Neutrophil (primary cell): ENCODE data around the gene UBE2H.
"Not testable (repeated sequence)": the region's sequence is repeated elsewhere in the genome, so short reads cannot be mapped to it uniquely, and the experiment has no call there.

ENCODE experiments used
- H3K27ac ChIP-seq: fragments of 200-600 bp; sonication (generic); 2 replicates; pipeline ENCODE4 v1.5.1; 2016; ENCODE audit warnings: mild to moderate bottlenecking, moderate library complexity
- H3K27me3 ChIP-seq: fragments of 200-600 bp; sonication (generic); 2 replicates; pipeline ENCODE4 v1.6.0; 2016; ENCODE audit warnings: mild to moderate bottlenecking
- H3K36me3 ChIP-seq: fragments of 200-600 bp; sonication (generic); 2 replicates; pipeline ENCODE4 v1.5.1; 2017
- H3K4me1 ChIP-seq, 2 experiments: fragments of 200-600 bp in 1 of 2; sonication (generic) in 1 of 2; 1 replicate in 1 of 2; 2 replicates in 1 of 2; pipeline versions ENCODE4 v1.5.1 to v1.6.1; 2013 to 2016; ENCODE audit warnings: low read depth in 1 of 2, low read length in 1 of 2, mild to moderate bottlenecking in 1 of 2, moderate library complexity in 1 of 2; ENCODE audit not compliant: control insufficient read depth in 1 of 2, insufficient read depth in 1 of 2
- H3K4me3 ChIP-seq, 2 experiments: fragments of 200-600 bp in 1 of 2; sonication (generic) in 1 of 2; 1 replicate in 1 of 2; 2 replicates in 1 of 2; pipeline ENCODE4 v1.5.1; 2013 to 2016; ENCODE audit warnings: low read depth in 1 of 2, low read length in 1 of 2, mild to moderate bottlenecking in 1 of 2, moderate library complexity in 1 of 2
- H3K9me3 ChIP-seq: fragments of 200-600 bp; sonication (generic); 2 replicates; pipeline ENCODE4 v1.5.1; 2016
- CTCF ChIP-seq: fragments of 200-600 bp; sonication (generic); IDR thresholded peaks from 2 replicates; pipeline ENCODE4 v1.5.1; 2016; ENCODE audit warnings: antibody characterized with exemption

UBE2H gene

GRCh38 chr7:129827467-129827990 lies 125.2 kb downstream of the UBE2H start:
- H3K27me3 ChIP-seq: peaks cover 8% of the 10 kb centered on the region
- no peaks in the 10 kb centered on the region for H3K9me3 ChIP-seq

GRCh38 chr7:129826895-129827294 lies 125.9 kb downstream of the UBE2H start:
- not testable (repeated sequence) for H3K27ac ChIP-seq, H3K4me3 ChIP-seq, H3K27me3 ChIP-seq, H3K9me3 ChIP-seq
- peaks cover 11% of the 10 kb centered on the region for H3K36me3 ChIP-seq
- peaks cover 25 to 31% of the 10 kb centered on the region in 2 experiments for H3K4me1 ChIP-seq

More at GRCh38 chr7:129827467-129827990, 125.2 kb downstream of the UBE2H start:
- H3K4me3 ChIP-seq: no peak overlapping the region
- peaks cover 17% of the 10 kb centered on the region for H3K36me3 ChIP-seq
- H3K27ac ChIP-seq: no peak overlapping the region
- peaks cover 25 to 31% of the 10 kb centered on the region in 2 experiments for H3K4me1 ChIP-seq
- no peak for TF ChIP-seq CTCF

- Histone ChIP-seq H3K36me3 (no peaks in the 10 kb centered on the region), H3K27ac (peak overlapping the region; percentile 21), H3K27me3 (peaks cover 17% of the 10 kb centered on the region), H3K4me1 (peaks cover 25 to 31% of the 10 kb centered on the region in 2 experiments), H3K4me3 (peak overlapping the region; percentile 75 to 94), H3K9me3 (no peaks in the 10 kb centered on the region)
- peak; percentile 99 for TF ChIP-seq CTCF
These were observed 127.4 kb downstream of the UBE2H start for GRCh38 chr7:129825209-129825970.

- Histone ChIP-seq H3K9me3 (no peaks in the 10 kb centered on the region), H3K4me1 (peaks cover 19 to 23% of the 10 kb centered on the region in 2 experiments), H3K27ac (no peak overlapping the region), H3K36me3 (no peaks in the 10 kb centered on the region), H3K27me3 (peaks cover 17% of the 10 kb centered on the region), H3K4me3 (peak overlapping the region; percentile 75 to 94)
- TF ChIP-seq CTCF: no peak
These were observed 128.2 kb downstream of the UBE2H start for GRCh38 chr7:129824291-129825208.

GRCh38 chr7:129823143-129823542 lies 129.6 kb downstream of the UBE2H start:
- not testable (repeated sequence) for H3K27ac ChIP-seq, H3K4me3 ChIP-seq, H3K36me3 ChIP-seq, H3K9me3 ChIP-seq
- Histone ChIP-seq H3K4me1 (peaks cover 11 to 17% of the 10 kb centered on the region in 2 experiments), H3K27me3 (peaks cover 17% of the 10 kb centered on the region)

GRCh38 chr7:129821476-129821875 lies 131.3 kb downstream of the UBE2H start:
- no peak for TF ChIP-seq CTCF
- Histone ChIP-seq H3K27ac (no peak overlapping the region), H3K4me1 (peaks cover 11 to 17% of the 10 kb centered on the region in 2 experiments), H3K4me3 (no peak overlapping the region), H3K9me3 (no peaks in the 10 kb centered on the region), H3K27me3 (peaks cover 20% of the 10 kb centered on the region), H3K36me3 (no peaks in the 10 kb centered on the region)
